Hematopoietic multipotent progenitor cell treated with erythropoietin and hydrocortisone succinate and interleukin-3 and kit ligand, for 17 days (in vitro differentiated cells): ENCODE data around the gene NAA35.

Source experiments
- DNase-seq: peaks from one replicate; pipeline ENCODE4 v3.0.0-alpha.2; 2015; ENCODE audit warnings: low spot score

NAA35 gene

GRCh38 chr9:86062845-86063693 is 122.1 kb downstream of the NAA35 start:
- no peak for DNase-seq

GRCh38 chr9:86064220-86064619 is 123.3 kb downstream of the NAA35 start:
- no peak for DNase-seq

GRCh38 chr9:86069206-86069869 is 128.4 kb downstream of the NAA35 start:
- DNase-seq, result no peak
